ENCODE results near the gene KBTBD12. TPM values are rescaled to one million over a fixed set of nuclear protein-coding genes. Genes with fewer than 3 reads are reported as not detected.

Gene KBTBD12
- total and polyA plus RNA-seq, 2 donors (not counting 3 experiments of a cell fraction or from before 2014, with no cell fraction given): not detected

DNA sequence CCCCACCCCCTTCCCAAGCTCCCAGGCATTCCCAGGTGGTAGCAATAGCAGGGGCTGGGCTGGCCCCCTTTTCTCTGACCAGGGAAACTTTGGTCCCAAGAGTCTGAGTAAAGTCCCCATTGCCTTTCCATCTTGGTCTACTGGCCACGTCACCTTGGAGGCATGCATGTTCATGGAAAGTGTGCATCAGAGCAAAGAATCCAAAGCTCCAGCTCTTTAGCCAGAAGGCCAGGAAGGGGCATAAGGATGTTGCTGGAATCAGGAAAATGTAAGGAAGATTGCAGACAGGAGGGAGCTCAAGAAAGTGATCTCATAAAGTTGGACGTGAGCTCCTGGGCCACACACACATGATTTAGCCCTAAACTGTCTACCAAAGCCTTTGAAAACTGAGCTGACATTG, 63.6 kb downstream of the KBTBD12 start:
- ChIA-PET POLR2A (no interaction called here), CTCF (no interaction called here)
- intact Hi-C loops (cut with micrococcal nuclease) (loop anchor here (10.0 kb wide), 1 partner anchor 284 kb away; no protein-coding TSS in a partner anchor), dilution Hi-C loops (cut with MboI; ENCODE audit: extremely low pct_ligation_motif_present, low sequenced_read_pairs) (no loop called here)
- no TSS peak for BruUV-seq (replicated peaks)
- Histone ChIP-seq H3K9me3 (replicated peaks; ENCODE audit: control insufficient read depth, insufficient read depth, low read length) (no peaks in the 10 kb centered on the region), H3K9me1 (replicated peaks; ENCODE audit: control insufficient read depth, extremely low read depth, insufficient read depth, low read length) (no peaks in the 10 kb centered on the region), H4K20me1 (replicated peaks; ENCODE audit: control insufficient read depth, extremely low read depth, insufficient read depth, low read length) (no peaks in the 10 kb centered on the region), H3K4me1 (ENCODE audit: control insufficient read depth, extremely low read depth, insufficient read depth, low read length) (no peaks in the 10 kb centered on the region), H3K27ac (ENCODE audit: insufficient read depth, low read depth, low read length) (no peak overlapping the region), H3K79me2 (ENCODE audit: control insufficient read depth, insufficient read depth, low read length) (no peaks in the 10 kb centered on the region), H3K36me3 (ENCODE audit: control insufficient read depth in 2 of 2, extremely low read depth in 1 of 2, insufficient read depth in 2 of 2, low read length in 2 of 2) (no peaks in the 10 kb centered on the region), H3K4me2 (ENCODE audit: insufficient read depth, low read length) (no peak overlapping the region), H2AFZ (ENCODE audit: low read depth, low read length) (no peak overlapping the region), H3K4me3 (replicated peaks in 1 of 3; ENCODE audit: insufficient read depth in 1 of 3, low read depth in 1 of 3, low read length in 3 of 3) (no peak overlapping the region), H3K27me3 (ENCODE audit: control insufficient read depth in 2 of 2, insufficient read depth in 2 of 2, low read length in 2 of 2) (peaks cover 12 to 26% of the 10 kb centered on the region in 2 experiments), H3K9ac (replicated peaks; ENCODE audit: extremely low read depth, insufficient read depth, low read length) (no peak overlapping the region)
- TF ChIP-seq GATA2 (IDR thresholded peaks at IDR 0.05; ENCODE audit: insufficient read depth, insufficient read length, low read depth, low read length): no peak
- TF ChIP-seq POLR2A (IDR thresholded peaks at IDR 0.05; ENCODE audit: low read depth, low read length): no peak
- TF ChIP-seq POLR2AphosphoS5 (IDR thresholded peaks at IDR 0.05; ENCODE audit: insufficient read depth, low read depth, low read length): no peak
- no peak for TF ChIP-seq MYC (IDR thresholded peaks at IDR 0.05; ENCODE audit: low read depth, low read length)
- FAIRE-seq (no peak), DNase-seq (ENCODE audit: low read depth, low spot score) (no peak)

- H3K27me3 ChIP-seq (ENCODE audit: control insufficient read depth in 2 of 2, insufficient read depth in 2 of 2, low read length in 2 of 2): peaks cover 6 to 20% of the 10 kb centered on the region in 2 experiments
- H3K27ac ChIP-seq (ENCODE audit: insufficient read depth, low read depth, low read length): no peak overlapping the region
- no peaks in the 10 kb centered on the region for H3K9me3 ChIP-seq (replicated peaks; ENCODE audit: control insufficient read depth, insufficient read depth, low read length)
- H3K9me1 ChIP-seq (replicated peaks; ENCODE audit: control insufficient read depth, extremely low read depth, insufficient read depth, low read length): no peaks in the 10 kb centered on the region
- ChIA-PET CTCF (no interaction called here), POLR2A (no interaction called here)
- H4K20me1 ChIP-seq (replicated peaks; ENCODE audit: control insufficient read depth, extremely low read depth, insufficient read depth, low read length): no peaks in the 10 kb centered on the region
- H3K4me2 ChIP-seq (ENCODE audit: insufficient read depth, low read length): no peak overlapping the region
- TF ChIP-seq FOS (IDR thresholded peaks at IDR 0.05; ENCODE audit: borderline replicate concordance, insufficient read depth, low read length): no peak
- no peak for TF ChIP-seq CTCF (IDR thresholded peaks at IDR 0.05; ENCODE audit: extremely low read depth in 1 of 2, insufficient read depth in 1 of 2, low read depth in 1 of 2, low read length in 2 of 2)
- no peak for TF ChIP-seq MYC (IDR thresholded peaks at IDR 0.05; ENCODE audit: low read depth, low read length)
- TF ChIP-seq EZH2 (IDR thresholded peaks at IDR 0.05; ENCODE audit: borderline replicate concordance, low read depth, low read length, severe bottlenecking): no peak
- TF ChIP-seq POLR2AphosphoS5 (IDR thresholded peaks at IDR 0.05; ENCODE audit: insufficient read depth, low read depth, low read length): no peak
- no peak for TF ChIP-seq POLR2A (IDR thresholded peaks at IDR 0.05; ENCODE audit: low read depth, low read length)
- TF ChIP-seq, protein P1, sequence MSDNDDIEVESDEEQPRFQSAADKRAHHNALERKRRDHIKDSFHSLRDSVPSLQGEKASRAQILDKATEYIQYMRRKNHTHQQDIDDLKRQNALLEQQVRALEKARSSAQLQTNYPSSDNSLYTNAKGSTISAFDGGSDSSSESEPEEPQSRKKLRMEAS (IDR thresholded peaks at IDR 0.05; ENCODE audit: insufficient read depth, insufficient read length): no peak
- no peak for TF ChIP-seq JUN (IDR thresholded peaks at IDR 0.05; ENCODE audit: borderline replicate concordance, insufficient read depth, insufficient read length, low read depth)
- no peak for TF ChIP-seq GATA2 (IDR thresholded peaks at IDR 0.05; ENCODE audit: insufficient read depth, insufficient read length, low read depth, low read length)
- H3K36me3 ChIP-seq (ENCODE audit: control insufficient read depth in 2 of 2, extremely low read depth in 1 of 2, insufficient read depth in 2 of 2, low read length in 2 of 2): no peaks in the 10 kb centered on the region
- FAIRE-seq (no peak), DNase-seq (ENCODE audit: low read depth, low spot score) (no peak)
- H3K79me2 ChIP-seq (ENCODE audit: control insufficient read depth, insufficient read depth, low read length): no peaks in the 10 kb centered on the region
- intact Hi-C loops (cut with micrococcal nuclease) (loop anchor here (10.0 kb wide), 1 partner anchor 285 kb away; no protein-coding TSS in a partner anchor), dilution Hi-C loops (cut with MboI; ENCODE audit: extremely low pct_ligation_motif_present, low sequenced_read_pairs) (no loop called here)
- H3K4me3 ChIP-seq (replicated peaks in 1 of 3; ENCODE audit: insufficient read depth in 1 of 3, low read depth in 1 of 3, low read length in 3 of 3): no peak overlapping the region
- H3K4me1 ChIP-seq (ENCODE audit: control insufficient read depth, extremely low read depth, insufficient read depth, low read length): no peaks in the 10 kb centered on the region
- no peak overlapping the region for H2AFZ ChIP-seq (ENCODE audit: low read depth, low read length)
- BruUV-seq (replicated peaks): no TSS peak
- H3K9ac ChIP-seq (replicated peaks; ENCODE audit: extremely low read depth, insufficient read depth, low read length): no peak overlapping the region
Measured at GRCh38 chr3:127979473-127979872, 64.4 kb downstream of the KBTBD12 start.
